Measurements from ENCODE around the gene SMIM38.

DNA sequence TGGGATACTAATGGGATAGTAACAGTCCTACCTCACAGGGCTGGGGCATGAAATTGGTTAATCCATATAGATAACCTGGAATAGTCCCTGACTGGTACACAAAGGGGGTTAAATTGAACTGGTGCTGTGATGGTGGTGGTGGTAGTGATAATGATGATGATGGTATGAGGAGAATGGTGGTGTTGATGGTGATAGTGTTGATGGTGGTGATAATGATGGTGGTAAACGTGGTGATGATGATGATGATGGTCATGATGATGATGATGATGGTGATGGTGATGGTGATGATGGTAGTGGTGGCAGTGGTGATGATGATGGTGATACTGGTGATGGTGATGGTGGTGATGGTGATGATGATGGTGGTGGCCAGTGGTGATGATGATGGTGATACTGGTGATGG lies 38.7 kb downstream of the SMIM38 start:
- TF ChIP-seq, protein P1, sequence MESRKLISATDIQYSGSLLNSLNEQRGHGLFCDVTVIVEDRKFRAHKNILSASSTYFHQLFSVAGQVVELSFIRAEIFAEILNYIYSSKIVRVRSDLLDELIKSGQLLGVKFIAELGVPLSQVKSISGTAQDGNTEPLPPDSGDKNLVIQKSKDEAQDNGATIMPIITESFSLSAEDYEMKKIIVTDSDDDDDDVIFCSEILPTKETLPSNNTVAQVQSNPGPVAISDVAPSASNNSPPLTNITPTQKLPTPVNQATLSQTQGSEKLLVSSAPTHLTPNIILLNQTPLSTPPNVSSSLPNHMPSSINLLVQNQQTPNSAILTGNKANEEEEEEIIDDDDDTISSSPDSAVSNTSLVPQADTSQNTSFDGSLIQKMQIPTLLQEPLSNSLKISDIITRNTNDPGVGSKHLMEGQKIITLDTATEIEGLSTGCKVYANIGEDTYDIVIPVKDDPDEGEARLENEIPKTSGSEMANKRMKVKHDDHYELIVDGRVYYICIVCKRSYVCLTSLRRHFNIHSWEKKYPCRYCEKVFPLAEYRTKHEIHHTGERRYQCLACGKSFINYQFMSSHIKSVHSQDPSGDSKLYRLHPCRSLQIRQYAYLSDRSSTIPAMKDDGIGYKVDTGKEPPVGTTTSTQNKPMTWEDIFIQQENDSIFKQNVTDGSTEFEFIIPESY (IDR thresholded peaks at IDR 0.05; ENCODE audit: extremely low read depth, insufficient replicate concordance, low read length), result no peak
- TF ChIP-seq ATF3 (IDR thresholded peaks at IDR 0.05) (no peak), EZH2phosphoT487 (IDR thresholded peaks at IDR 0.05; ENCODE audit: borderline replicate concordance) (no peak), CTCF (IDR thresholded peaks at IDR 0.05 in 2 of 3, conservative IDR thresholded peaks at IDR 0.05 in 1 of 3; ENCODE audit: borderline replicate concordance in 1 of 3, insufficient read depth in 1 of 3, low read depth in 2 of 3, low read length in 2 of 3) (no peak), JUND (IDR thresholded peaks at IDR 0.05) (no peak), EGR1 (IDR thresholded peaks at IDR 0.05; ENCODE audit: low read depth) (no peak)
